ENCODE results near the gene PDSS1.

The PDSS1 gene

GRCh38 chr10:26703096-26703495 is 5.6 kb downstream of the PDSS1 start:
- no peak for ATAC-seq (ENCODE audit: low read depth)
- H3K27me3 ChIP-seq (ENCODE audit: insufficient read depth, poor library complexity, severe bottlenecking) = no peaks in the 10 kb centered on the region
- TF ChIP-seq CTCF (IDR thresholded peaks at IDR 0.05; ENCODE audit: poor library complexity, severe bottlenecking) = no peak
- DNase-seq (ENCODE audit: low spot score) = no peak
- H3K36me3 ChIP-seq (ENCODE audit: low read depth) = peaks cover 56% of the 10 kb centered on the region
- H3K4me3 ChIP-seq (ENCODE audit: severe bottlenecking) = no peak overlapping the region
- peaks cover 2% of the 10 kb centered on the region for H3K4me1 ChIP-seq (ENCODE audit: insufficient read depth, poor library complexity, severe bottlenecking)
- H3K9me3 ChIP-seq (ENCODE audit: severe bottlenecking) = no peaks in the 10 kb centered on the region
- no peak overlapping the region for H3K27ac ChIP-seq (ENCODE audit: poor library complexity, severe bottlenecking)

- DNase-seq (ENCODE audit: low spot score) (no peak), ATAC-seq (ENCODE audit: low read depth) (no peak)
- Histone ChIP-seq H3K4me3 (ENCODE audit: severe bottlenecking) (no peak overlapping the region), H3K4me1 (ENCODE audit: insufficient read depth, poor library complexity, severe bottlenecking) (no peaks in the 10 kb centered on the region), H3K27me3 (ENCODE audit: insufficient read depth, poor library complexity, severe bottlenecking) (no peaks in the 10 kb centered on the region), H3K9me3 (ENCODE audit: severe bottlenecking) (no peaks in the 10 kb centered on the region), H3K27ac (ENCODE audit: poor library complexity, severe bottlenecking) (no peak overlapping the region), H3K36me3 (ENCODE audit: low read depth) (peaks cover 64% of the 10 kb centered on the region)
- TF ChIP-seq CTCF (IDR thresholded peaks at IDR 0.05; ENCODE audit: poor library complexity, severe bottlenecking) = no peak
Measured at GRCh38 chr10:26703974-26704373, 6.5 kb downstream of the PDSS1 start.

GRCh38 chr10:26706206-26706605 is 8.7 kb downstream of the PDSS1 start:
- no peak for DNase-seq (ENCODE audit: low spot score)
- H3K4me3 ChIP-seq (ENCODE audit: severe bottlenecking) = no peak overlapping the region
- ATAC-seq (ENCODE audit: low read depth) = no peak
- no peaks in the 10 kb centered on the region for H3K9me3 ChIP-seq (ENCODE audit: severe bottlenecking)
- no peak for TF ChIP-seq CTCF (IDR thresholded peaks at IDR 0.05; ENCODE audit: poor library complexity, severe bottlenecking)
- H3K27me3 ChIP-seq (ENCODE audit: insufficient read depth, poor library complexity, severe bottlenecking) = no peaks in the 10 kb centered on the region
- H3K27ac ChIP-seq (ENCODE audit: poor library complexity, severe bottlenecking) = no peak overlapping the region
- H3K36me3 ChIP-seq (ENCODE audit: low read depth) = peaks cover 67% of the 10 kb centered on the region
- no peaks in the 10 kb centered on the region for H3K4me1 ChIP-seq (ENCODE audit: insufficient read depth, poor library complexity, severe bottlenecking)

GRCh38 chr10:26706936-26707335 is 9.4 kb downstream of the PDSS1 start:
- Histone ChIP-seq H3K4me3 (ENCODE audit: severe bottlenecking) (no peak overlapping the region), H3K36me3 (ENCODE audit: low read depth) (peaks cover 60% of the 10 kb centered on the region), H3K4me1 (ENCODE audit: insufficient read depth, poor library complexity, severe bottlenecking) (no peaks in the 10 kb centered on the region), H3K9me3 (ENCODE audit: severe bottlenecking) (no peaks in the 10 kb centered on the region), H3K27ac (ENCODE audit: poor library complexity, severe bottlenecking) (no peak overlapping the region), H3K27me3 (ENCODE audit: insufficient read depth, poor library complexity, severe bottlenecking) (no peaks in the 10 kb centered on the region)
- no peak for TF ChIP-seq CTCF (IDR thresholded peaks at IDR 0.05; ENCODE audit: poor library complexity, severe bottlenecking)
- ATAC-seq (ENCODE audit: low read depth) = no peak
- DNase-seq (ENCODE audit: low spot score) = no peak

- H3K9me3 ChIP-seq (ENCODE audit: severe bottlenecking) = no peaks in the 10 kb centered on the region
- no peaks in the 10 kb centered on the region for H3K27me3 ChIP-seq (ENCODE audit: insufficient read depth, poor library complexity, severe bottlenecking)
- peaks cover 47% of the 10 kb centered on the region for H3K36me3 ChIP-seq (ENCODE audit: low read depth)
- no peak for ATAC-seq (ENCODE audit: low read depth)
- no peak for TF ChIP-seq CTCF (IDR thresholded peaks at IDR 0.05; ENCODE audit: poor library complexity, severe bottlenecking)
- no peaks in the 10 kb centered on the region for H3K4me1 ChIP-seq (ENCODE audit: insufficient read depth, poor library complexity, severe bottlenecking)
- no peak for DNase-seq (ENCODE audit: low spot score)
- no peak overlapping the region for H3K27ac ChIP-seq (ENCODE audit: poor library complexity, severe bottlenecking)
- no peak overlapping the region for H3K4me3 ChIP-seq (ENCODE audit: severe bottlenecking)
Measured at GRCh38 chr10:26711324-26711723, 13.8 kb downstream of the PDSS1 start.
